Measurements from ENCODE around the gene GNG4.

- TF ChIP-seq CTCF (IDR thresholded peaks at IDR 0.05), result no peak
- no peak for TF ChIP-seq POLR2A (IDR thresholded peaks at IDR 0.05)
Observed at GRCh38 chr1:235637756-235638534, 11.6 kb downstream of the GNG4 start.
